Activated T-helper 17 cell treated with anti-CD3 and anti-CD28 coated beads, Interleukin-2, amount 50 U/mL, for 72 hours (primary cell): Measurements from ENCODE around the gene CWC25. TPM values are rescaled to one million over a fixed set of nuclear protein-coding genes. Genes with fewer than 3 reads are reported as not detected.

Experiments
- total RNA-seq, 2 donors: library from RNA; stranded (reverse); gene quantifications; one replicate each; pipeline ENCODE4 v1.2.3, GENCODE V29; 2022

Gene CWC25
- total RNA-seq, 2 donors from 2014 or later, result 28.1 to 37.1 TPM

Other genes starting within 250 kb of the CWC25 start
- under 1 TPM in 1 of 2 donors, not detected in 1; 0.71 TPM for gene SRCIN1, start 219.4 kb downstream of the CWC25 start, total RNA-seq
- 10 to 100 TPM; 29.6 to 39.1 TPM for gene EPOP, start 150.4 kb downstream of the CWC25 start, total RNA-seq
- gene MLLT6, start 120.0 kb downstream of the CWC25 start, total RNA-seq, result 100 to 1,000 TPM; 232 to 395 TPM
- gene CISD3, start 95.0 kb downstream of the CWC25 start, total RNA-seq, result 10 to 100 TPM; 36.1 to 57.3 TPM
- 1 to 10 TPM; 1.6 to 4.3 TPM for gene PCGF2, start 77.0 kb downstream of the CWC25 start, total RNA-seq
- gene PSMB3, start 72.6 kb downstream of the CWC25 start, total RNA-seq, result 100 to 1,000 TPM; 235 to 375 TPM
- 10 to 100 TPM; 37.1 to 43.8 TPM for gene PIP4K2B, start 25.8 kb downstream of the CWC25 start, total RNA-seq
- gene RPL23, start 28.4 kb upstream of the CWC25 start, total RNA-seq, result 1,000 to 10,000 TPM; 1,686 to 2,077 TPM
- 100 to 1,000 TPM; 116 to 172 TPM for gene LASP1, start 44.7 kb upstream of the CWC25 start, total RNA-seq
- gene FBXO47, start 142.1 kb upstream of the CWC25 start, total RNA-seq, result not detected